NCI-H146 treated with DMSO at 0.1 percent for 48 hours (cell line): ENCODE data around the gene CXCL3.

Experiments
- DNase-seq: peaks from one replicate; lab custom pipeline; 2025; ENCODE audit not compliant: unreplicated experiment; lab: John Stamatoyannopoulos, UW

Gene CXCL3

DNA sequence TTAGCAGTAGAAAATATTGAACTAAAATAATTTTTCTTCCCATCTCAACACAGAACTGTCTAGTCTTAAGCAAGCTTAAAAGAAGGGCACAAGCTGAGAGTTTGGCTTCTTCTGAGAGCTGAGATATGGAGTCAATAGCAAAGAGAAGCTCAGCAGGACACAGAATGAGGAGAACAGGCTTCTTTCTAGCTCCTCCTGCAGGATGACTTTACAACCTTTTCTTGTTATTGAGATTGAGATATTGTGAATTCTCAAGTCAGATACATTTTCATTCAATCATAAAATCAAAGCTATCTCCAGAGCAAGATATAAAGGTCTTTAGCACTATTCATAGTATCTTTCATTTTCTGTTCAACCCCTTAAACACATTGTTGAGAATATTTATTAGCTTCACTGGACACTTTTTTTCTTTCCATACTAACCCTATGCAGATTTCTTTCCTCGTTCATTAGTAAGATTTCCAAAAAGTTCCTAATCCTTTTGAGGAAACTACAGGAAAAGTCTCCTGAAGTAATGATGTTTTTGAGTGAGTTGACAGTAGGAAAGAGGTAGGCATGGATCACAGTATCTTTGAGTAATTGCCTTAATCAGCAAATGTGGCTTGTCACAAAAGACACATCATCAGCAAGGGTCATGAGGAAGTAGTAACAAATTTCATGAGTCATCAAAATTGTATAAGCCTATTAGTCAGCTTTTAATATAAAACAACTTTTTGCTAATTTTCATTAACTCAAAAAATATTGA, 17.8 kb upstream of the CXCL3 start:
- DNase-seq = no peak

DNA sequence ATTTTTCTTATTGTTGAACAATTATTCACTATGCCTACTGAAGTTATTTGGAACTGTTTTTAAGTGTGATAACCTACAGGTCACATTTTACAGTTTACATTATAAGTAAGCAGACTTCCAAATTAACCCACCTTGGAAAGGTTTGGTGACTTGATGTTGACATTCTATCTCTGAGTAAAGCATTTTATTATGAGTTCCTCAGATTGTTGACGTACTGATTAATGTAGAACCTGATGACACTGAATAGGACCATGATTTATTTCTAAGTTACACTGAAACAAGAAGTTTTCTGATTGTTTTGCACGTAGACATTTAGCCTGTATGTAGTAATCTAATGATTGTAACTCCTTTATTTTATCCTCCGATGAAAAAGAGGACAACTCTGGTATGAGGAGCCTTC, 17.0 kb upstream of the CXCL3 start:
- no peak for DNase-seq

DNA sequence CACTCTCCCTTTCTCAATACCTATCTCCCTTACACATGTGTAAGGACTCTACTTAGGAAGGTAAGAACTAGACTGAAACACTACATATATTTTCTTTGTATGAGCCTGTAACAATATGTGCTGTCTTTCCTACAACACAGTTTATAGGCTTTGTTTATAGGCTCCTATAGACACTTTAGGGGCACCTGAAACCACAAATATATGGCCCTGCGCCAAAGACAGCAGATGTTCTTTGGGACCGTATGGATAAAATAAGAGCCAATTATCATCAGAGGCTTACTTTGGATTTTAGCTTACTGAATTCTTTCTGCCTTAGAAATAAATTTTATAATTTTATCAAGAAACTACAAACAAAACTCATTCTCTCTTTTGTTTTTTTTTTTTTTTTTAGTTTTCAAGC, 16.6 kb upstream of the CXCL3 start:
- no peak for DNase-seq

DNA sequence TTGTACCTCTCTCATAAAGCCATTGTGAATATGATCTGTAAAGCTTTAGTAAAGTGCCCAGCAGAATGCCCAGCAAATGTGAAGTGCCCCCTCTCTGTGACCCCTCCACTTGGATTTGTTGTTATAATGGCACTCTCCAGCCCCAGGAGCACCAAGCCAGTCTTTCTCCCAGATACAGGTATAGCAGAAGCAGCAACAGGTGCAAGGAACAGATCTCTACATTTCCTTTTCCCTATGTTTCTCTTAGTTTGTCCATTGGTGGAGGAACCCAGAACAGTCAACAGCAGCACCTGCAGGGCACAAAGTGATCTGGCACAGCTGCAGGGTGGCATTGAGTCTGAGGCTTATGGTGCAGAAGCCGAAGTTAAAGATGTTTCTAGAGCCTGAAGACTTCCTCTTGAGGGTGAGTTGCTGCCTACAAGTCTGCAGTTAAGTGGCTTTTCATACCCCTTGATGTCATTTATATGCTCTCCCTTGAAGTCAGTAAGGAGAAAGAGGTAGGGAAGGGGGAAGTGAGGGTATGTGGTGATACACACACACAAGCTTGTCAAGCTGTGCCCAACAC, 16.1 kb upstream of the CXCL3 start:
- no peak for DNase-seq

DNA sequence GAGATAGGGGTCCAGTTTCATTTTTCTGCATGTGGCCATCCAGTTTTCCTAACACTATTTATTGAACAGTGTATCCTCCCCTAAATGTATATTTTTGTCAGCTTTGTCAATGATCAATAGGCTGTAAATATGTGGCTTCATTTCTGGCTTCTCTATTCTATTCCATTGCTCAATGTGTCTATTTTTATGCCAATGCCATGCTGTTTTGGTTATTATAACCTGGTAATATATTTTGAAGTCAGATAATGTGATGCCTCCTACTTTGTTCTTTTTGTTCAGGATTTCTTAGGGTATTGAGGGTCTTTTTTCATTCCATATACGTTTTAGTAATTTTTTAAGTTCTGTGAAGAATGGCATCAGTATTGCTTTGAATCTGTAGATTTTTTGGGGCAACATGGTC, 8.7 kb upstream of the CXCL3 start:
- DNase-seq = no peak

DNA sequence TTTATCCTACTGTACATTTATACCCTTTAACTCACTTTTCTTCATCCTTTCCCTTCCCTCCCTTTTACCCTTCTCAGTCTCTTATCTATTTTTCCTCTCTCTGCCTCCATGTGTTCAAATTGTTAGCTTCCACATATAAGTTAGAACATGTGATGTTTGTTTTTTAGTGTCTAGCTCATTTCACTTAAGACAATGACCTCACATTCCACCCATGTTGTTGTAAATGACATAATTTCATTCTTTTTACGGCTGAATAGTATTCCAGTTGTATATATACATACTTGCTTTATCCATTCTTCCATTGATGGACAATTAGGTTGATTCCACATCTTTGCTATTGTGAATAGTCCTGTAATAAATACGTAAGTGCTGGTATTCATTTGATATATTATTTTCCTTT, 7.3 kb upstream of the CXCL3 start:
- no peak for DNase-seq

DNA sequence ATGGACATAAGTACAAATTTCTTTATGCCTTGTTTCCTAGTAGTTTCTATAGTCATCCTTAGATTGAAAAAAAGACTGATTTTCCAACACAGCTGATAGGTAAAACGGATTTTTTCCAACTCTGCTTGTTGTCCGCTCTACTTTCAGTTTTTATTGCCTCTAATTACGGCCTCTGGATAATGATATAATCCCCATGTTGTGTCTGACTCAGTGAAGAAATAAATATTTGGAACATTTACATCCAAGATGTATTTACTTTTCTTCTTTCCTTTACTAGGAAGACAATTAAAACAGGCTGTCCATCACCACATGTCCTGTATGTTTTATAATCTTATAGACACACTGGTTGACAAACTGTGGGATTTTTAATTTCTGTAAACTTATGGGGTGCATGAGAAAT, 6.8 kb upstream of the CXCL3 start:
- no peak for DNase-seq

DNA sequence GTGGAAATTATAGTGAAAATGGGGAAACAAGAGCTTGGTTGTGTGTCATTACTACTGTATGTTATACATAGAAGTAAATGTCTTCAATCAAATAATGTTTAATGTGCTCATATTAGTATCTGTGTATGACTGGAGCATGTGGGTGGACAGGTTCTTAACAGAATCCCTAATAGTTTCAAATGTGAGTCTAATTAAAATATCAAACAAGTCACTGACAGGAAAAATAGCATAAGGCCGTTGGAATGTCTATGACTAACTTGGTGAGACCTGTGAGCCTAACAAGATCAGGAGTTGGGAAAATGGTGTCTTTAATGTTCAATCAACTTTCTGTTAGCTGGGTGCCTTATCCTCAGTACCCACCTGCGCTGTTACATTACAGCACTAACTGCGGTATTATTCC, 6.2 kb upstream of the CXCL3 start:
- no peak for DNase-seq

DNA sequence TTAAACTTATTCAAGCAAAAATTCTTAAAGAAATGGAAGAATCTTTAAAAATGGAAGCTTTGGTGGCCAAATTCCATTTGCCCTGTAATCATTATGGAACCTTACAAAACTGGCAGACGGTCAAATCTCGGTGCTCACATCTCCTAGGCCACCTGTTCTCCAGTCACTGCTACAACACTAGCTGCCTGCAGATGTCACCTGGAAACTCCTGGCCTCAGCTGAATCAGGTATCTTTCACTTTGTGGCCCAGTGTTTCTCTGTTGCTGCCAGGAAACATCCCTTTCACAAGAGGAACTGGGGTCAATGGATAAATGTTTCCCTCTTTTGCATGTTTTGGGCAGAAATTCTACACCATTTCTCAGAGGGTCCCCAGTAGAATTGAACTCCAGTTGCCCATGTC, 4.2 kb upstream of the CXCL3 start:
- DNase-seq = no peak

DNA sequence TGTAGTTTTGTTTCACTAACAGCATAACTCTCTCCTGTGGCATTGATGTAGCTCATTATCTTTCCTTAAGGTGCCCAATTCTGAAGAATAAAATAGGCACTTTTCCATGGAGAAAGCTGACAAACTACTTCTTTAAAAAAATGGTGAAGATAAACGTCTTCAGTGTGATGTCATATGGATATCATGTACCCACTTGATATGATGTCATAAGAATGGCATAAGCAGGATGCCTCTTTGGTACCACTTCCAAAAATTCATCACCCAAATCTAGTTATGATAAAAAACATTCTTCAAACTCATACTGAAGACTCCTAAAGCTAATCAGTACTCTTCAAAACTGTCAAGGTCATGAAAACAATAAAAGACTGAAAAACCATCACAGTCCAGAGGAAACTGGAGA, 2.9 kb upstream of the CXCL3 start:
- no peak for DNase-seq

DNA sequence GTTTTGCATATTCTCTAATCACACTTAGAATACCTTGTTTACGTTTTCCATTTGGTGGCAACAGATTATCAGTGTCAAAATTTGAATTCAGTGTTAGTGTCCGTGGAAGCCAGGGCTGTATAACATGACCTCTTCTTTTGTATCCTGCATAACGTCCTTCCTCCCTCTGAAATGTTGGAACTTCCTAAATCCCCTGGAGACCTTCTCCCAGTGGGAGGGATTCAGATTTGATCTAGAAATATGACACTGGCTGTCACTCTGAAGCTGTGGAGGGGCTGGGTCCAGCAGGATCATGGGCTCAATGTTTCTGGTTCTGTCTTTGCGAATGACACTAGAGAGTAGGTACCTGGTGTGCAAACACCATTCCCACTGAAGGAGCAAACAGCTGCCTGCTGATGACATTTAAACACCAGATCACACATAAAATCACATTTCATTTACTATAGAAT, 850 bp upstream of the CXCL3 start:
- no peak for DNase-seq

DNA sequence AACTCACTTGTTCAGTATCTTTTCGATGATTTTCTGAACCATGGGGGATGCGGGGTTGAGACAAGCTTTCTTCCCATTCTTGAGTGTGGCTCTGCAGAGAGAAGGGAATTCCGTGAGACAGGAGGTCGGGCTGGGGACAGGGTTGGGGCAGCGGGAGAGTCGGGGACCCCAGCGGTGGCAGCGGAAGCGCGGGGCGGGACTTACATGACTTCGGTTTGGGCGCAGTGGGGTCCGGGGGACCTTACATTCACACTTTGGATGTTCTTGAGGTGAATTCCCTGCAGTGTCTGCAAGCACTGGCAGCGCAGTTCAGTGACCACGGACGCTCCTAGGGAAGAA, 434 bp downstream of the CXCL3 start:
- no peak for DNase-seq

DNA sequence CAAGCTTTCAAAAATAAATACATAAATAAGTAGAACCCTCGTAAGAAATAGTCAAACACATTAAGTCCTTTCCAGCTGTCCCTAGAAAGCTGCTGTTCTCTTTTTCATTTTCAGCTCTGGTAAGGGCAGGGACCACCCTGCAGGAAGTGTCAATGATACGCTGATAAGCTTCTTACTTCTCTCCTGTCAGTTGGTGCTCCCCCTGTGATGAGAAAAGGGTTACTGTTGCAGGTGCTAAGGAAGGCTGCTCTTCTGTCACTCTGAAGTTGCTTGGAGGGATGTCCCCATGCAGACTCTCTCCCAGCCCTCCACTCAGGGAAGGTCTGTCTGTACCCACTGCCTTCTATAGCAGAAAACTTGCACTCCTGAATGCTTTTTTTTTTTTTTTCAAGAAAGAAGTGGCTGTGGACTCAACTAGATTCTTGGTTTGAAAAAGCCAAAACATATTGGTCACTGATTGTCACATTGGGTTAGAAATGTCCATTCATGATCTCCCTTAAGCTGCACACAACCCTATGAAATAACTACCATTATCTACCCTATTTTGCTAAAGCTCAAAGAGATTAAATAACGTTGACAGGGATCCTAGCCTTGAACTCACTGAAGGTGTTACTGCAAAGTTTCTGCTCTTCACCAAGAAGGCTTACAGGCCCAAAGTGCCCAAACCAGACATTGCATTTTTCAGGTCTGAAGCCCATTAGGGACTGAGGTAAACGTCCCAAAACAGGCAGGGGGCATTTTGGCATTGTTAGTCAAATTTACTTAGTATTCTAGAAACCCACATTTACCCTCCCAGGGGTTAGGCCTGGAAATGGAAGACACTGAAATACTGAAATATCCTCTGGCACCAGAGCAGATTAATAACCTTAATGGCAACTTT, 1.2 kb downstream of the CXCL3 start:
- DNase-seq = no peak

DNA sequence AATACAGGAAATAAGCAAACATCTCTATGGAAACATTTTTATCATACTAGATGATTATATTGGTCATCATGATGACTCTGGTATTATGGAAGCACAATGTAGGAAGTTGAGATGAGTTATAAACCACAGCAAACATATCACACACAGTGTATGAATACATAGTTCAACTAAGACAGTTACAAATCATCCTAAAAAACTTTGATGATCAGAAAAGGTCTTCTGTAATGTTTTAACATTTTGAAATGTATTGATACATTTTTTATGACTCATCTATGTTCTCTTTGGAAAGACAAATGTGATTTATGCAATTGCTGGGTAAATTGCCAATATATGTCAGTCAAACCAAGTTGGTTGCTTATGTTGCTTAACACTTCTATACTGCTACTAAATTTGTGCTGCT, 4.8 kb downstream of the CXCL3 start:
- DNase-seq = no peak

DNA sequence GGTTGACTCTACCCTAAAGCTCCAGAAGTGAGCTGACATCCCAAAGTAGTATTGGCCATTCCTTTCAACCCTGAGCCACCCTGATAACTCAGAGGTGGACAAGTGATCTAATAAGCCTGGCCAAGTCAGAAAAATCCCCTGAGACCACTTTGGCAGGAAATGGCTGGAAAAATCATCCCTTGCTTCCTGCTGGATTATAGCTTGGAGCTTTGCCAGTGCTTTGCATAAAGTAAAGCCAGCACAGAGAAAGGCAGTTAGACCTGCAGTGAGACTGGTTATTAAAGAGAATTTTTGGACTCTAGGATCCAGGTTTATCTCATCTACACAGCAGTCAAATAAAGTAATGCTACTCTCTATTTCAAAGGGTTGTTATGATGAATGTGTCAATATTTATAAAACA, 6.4 kb downstream of the CXCL3 start:
- DNase-seq = no peak

DNA sequence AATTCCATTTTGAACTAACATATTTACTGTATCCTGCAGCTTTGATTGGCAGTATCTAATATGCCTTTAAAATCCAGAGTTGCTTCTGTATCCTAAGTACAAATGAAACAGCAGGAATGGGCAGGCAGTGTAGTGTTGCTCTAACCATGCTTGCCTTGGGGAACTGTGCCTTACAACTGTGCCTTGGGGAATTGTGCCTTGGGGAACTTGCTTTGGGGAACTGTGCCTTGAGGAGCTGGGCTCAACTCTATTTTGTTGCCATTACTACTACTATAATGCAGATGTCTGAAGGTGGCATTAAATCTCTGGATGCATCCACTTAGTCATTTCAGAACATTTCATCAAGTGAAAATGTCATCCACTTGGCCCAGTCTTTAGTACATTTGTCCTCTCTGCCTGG, 6.9 kb downstream of the CXCL3 start:
- no peak for DNase-seq

DNA sequence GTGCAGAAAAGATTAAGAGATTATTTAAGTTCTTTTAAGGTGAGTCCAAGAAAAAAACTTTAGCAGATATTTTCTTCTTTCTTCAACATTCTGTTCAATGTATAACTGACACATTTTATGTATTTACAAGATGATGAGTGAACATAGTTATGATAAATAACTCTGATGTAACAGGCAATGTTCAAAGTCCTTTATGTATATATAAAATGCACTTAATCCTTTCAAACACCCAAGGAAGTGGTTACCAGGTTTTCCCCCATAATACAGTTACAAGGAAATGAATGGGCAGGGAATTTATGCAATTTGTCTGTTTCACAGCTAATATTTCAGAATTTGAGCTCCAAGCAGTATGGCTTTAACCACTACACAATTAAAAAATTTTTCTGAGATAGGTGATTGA, 8.2 kb downstream of the CXCL3 start:
- no peak for DNase-seq

DNA sequence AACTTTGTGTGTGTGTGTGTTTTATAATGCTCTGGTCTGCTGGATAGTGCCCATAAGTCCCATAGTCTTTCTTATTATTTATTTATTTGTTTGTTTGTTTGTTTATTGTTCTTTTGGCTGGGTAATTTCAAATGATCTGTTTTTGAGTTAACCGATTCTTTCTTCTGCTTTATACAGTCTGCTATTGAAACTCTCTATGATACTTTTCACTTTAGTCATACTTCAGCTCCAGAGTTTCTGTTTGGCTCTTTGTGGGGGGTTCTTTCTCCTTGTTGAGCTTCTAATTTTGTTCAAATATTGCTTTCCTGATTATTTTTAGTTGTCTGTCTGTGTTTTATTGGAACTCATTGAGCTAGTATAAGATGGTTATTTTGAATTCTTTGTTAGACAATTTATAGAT, 10.0 kb downstream of the CXCL3 start:
- DNase-seq = no peak

DNA sequence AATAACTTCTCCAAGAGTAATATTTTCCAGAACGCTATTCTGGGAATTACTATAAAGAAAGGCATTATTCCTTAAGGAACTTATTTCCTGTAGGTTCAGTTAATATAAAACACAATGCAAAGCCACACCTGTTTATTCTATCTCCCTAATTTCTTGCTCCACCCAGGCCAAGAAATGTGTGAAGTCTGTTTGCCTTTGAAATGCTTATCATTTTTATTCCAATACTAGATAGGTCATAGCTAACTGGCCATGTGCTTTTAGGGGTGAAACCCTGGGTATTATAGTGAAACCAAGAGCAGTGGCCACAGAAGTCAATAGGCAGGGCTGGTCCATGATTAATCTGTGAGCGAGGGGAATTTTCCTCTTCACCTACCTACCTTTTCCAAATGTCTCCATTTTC, 14.8 kb downstream of the CXCL3 start:
- no peak for DNase-seq

DNA sequence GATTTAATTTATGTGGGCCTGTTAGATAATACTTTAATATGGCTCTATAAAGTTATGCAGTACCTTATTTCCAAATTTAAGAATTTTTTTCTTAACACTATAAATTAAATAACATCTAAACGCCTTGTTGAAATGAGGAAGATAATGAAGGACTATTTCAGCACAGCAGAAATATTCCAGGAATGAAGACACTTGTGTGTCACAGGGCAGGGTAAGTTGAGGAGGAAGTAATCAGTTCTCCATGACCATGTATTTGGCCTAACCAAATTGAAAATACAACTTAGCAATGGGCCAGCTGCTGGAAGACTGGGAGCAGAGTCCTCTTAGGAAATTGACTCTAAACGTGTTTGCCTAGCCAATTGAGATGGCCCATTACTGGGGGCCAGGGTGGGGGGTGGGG, 16.9 kb downstream of the CXCL3 start:
- no peak for DNase-seq

DNA sequence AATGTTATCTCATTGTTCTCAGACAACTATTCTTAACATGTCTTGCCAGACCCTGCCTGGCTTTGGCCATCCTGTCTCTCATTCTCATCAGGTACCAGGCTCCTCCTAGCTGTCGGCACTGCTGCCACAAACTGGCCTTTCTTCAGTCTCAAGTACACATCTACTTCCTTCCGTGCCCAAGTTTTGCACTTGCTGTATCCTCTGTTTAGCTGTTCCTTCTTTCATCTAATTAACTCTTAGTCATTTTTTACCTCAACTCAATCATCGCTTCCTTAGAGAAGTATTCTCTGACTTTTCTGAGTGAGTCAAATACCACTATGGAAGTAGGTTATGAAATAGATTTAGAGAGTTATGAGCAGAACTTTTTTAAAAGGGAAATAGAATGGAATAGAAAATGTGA, 19.7 kb downstream of the CXCL3 start:
- no peak for DNase-seq

DNA sequence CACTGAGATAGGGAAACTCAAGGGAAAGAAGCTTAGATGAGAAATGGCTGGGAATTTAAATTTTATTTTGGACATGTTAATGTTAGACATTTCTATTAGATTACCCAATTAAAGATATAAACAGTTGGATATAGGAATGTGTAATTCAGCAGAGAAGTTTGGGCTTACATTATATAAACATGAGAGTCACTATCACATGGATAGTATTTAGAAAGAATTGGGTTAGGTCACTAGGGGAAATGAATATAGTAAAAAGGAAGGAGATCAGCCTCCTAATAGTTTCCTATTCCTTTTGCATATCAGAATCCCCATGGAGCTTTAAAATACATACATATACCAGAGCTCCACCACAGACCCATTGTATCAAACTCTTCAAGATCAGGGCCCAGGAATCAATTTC, 20.4 kb downstream of the CXCL3 start:
- no peak for DNase-seq
